Stomach (tissue), 4 donors: Measurements from ENCODE around the gene RAI14.

Experiments used
- EP300 ChIP-seq: sonication (generic); formaldehyde crosslinking; IDR thresholded peaks from one replicate; pipeline ENCODE4 v1.6.1; 2017; ENCODE audit warnings: antibody characterized with exemption
- POLR2A ChIP-seq, 4 donors: fragments of 450-650 bp; IDR thresholded peaks; one replicate each; pipeline ENCODE4 v1.6.1; 2016; ENCODE audit warnings: antibody characterized with exemption in 4 of 4, control low read depth in 2 of 4, mild to moderate bottlenecking in 1 of 4, moderate library complexity in 1 of 4
- POLR2AphosphoS5 ChIP-seq, 3 donors: sonication (generic); formaldehyde crosslinking; IDR thresholded peaks; one replicate each; pipeline ENCODE4 v1.6.1; 2016; ENCODE audit warnings: antibody characterized with exemption in 3 of 3
- TF ChIP-seq, protein P1 (sequence below), 7 experiments: fragments of 450-650 bp in 4 of 7; fragments of 200-600 bp in 3 of 7; sonication (generic) in 3 of 7; IDR thresholded peaks; one replicate each; pipeline ENCODE4 v1.5.1; 2016 to 2019; ENCODE audit warnings: antibody characterized with exemption in 7 of 7, control low read depth in 2 of 7, mild to moderate bottlenecking in 1 of 7

DNA sequence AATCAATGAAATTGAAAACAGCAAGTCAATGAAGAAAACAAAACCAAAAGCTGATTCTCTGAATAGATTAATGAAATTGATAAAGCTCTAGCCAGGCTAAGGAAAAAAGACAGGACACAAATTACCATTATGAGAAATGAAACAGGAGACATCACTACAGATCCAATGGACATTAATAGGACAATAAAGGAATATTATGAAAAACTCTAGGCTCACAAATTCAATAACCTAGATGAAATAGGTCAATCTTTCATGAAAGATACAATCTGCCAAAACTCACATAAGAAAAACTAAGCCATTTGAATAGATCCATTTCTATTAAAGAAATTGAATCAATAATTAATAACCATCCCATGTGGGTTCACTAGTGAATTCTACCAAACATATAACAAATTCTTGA lies 220.1 kb downstream of the RAI14 start:
- TF ChIP-seq POLR2A (IDR thresholded peaks at IDR 0.05) (no peak), POLR2AphosphoS5 (IDR thresholded peaks at IDR 0.05) (no peak), EP300 (no peak)
- TF ChIP-seq, protein P1, sequence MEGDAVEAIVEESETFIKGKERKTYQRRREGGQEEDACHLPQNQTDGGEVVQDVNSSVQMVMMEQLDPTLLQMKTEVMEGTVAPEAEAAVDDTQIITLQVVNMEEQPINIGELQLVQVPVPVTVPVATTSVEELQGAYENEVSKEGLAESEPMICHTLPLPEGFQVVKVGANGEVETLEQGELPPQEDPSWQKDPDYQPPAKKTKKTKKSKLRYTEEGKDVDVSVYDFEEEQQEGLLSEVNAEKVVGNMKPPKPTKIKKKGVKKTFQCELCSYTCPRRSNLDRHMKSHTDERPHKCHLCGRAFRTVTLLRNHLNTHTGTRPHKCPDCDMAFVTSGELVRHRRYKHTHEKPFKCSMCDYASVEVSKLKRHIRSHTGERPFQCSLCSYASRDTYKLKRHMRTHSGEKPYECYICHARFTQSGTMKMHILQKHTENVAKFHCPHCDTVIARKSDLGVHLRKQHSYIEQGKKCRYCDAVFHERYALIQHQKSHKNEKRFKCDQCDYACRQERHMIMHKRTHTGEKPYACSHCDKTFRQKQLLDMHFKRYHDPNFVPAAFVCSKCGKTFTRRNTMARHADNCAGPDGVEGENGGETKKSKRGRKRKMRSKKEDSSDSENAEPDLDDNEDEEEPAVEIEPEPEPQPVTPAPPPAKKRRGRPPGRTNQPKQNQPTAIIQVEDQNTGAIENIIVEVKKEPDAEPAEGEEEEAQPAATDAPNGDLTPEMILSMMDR (IDR thresholded peaks at IDR 0.05), result no peak
